ENCODE results near the gene RIMS1.

Gene RIMS1

GRCh38 chr6:72365773-72366172, 479.4 kb downstream of the RIMS1 start:
- DNase-seq: no peak

- DNase-seq: no peak
Measured at GRCh38 chr6:72367439-72367838, 481.1 kb downstream of the RIMS1 start.

- no peak for DNase-seq
Measured at GRCh38 chr6:72371473-72371872, 485.1 kb downstream of the RIMS1 start.

- no peak for DNase-seq
Measured at GRCh38 chr6:72374172-72374571, 487.8 kb downstream of the RIMS1 start.

GRCh38 chr6:72374857-72375256, 488.5 kb downstream of the RIMS1 start:
- DNase-seq: no peak

- no peak for DNase-seq
Measured at GRCh38 chr6:72376736-72377135, 490.4 kb downstream of the RIMS1 start.

- no peak for DNase-seq
Measured at GRCh38 chr6:72381076-72381475, 494.7 kb downstream of the RIMS1 start.

- DNase-seq: no peak
Measured at GRCh38 chr6:72382602-72383529, 496.5 kb downstream of the RIMS1 start.

- no peak for DNase-seq
Measured at GRCh38 chr6:72386324-72386723, 500.0 kb downstream of the RIMS1 start.

GRCh38 chr6:72389698-72390097, 503.3 kb downstream of the RIMS1 start:
- no peak for DNase-seq

- no peak for DNase-seq
Measured at GRCh38 chr6:72390548-72390947, 504.2 kb downstream of the RIMS1 start.

GRCh38 chr6:72401865-72402264, 515.5 kb downstream of the RIMS1 start:
- DNase-seq: no peak

- DNase-seq: no peak
Measured at GRCh38 chr6:72403413-72403812, 517.1 kb downstream of the RIMS1 start.

- no peak for DNase-seq
Measured at GRCh38 chr6:72406517-72406916, 520.2 kb downstream of the RIMS1 start.

GRCh38 chr6:72410769-72411168, 524.4 kb downstream of the RIMS1 start:
- no peak for DNase-seq

- peak; percentile 53 for DNase-seq
Measured at GRCh38 chr6:72411872-72412708, 525.7 kb downstream of the RIMS1 start.

GRCh38 chr6:72412709-72413044, 526.3 kb downstream of the RIMS1 start:
- no peak for DNase-seq

GRCh38 chr6:72413884-72414283, 527.5 kb downstream of the RIMS1 start:
- no peak for DNase-seq

GRCh38 chr6:72414657-72415056, 528.3 kb downstream of the RIMS1 start:
- no peak for DNase-seq

- no peak for DNase-seq
Measured at GRCh38 chr6:72416744-72417465, 530.6 kb downstream of the RIMS1 start.

- no peak for DNase-seq
Measured at GRCh38 chr6:72417759-72418158, 531.4 kb downstream of the RIMS1 start.

- DNase-seq: no peak
Measured at GRCh38 chr6:72418495-72418894, 532.1 kb downstream of the RIMS1 start.

- DNase-seq: no peak
Measured at GRCh38 chr6:72419966-72420365, 533.6 kb downstream of the RIMS1 start.
